OCI-LY7 (cell line): ENCODE measurements around the gene PIK3IP1. TPM values are rescaled to one million over a fixed set of nuclear protein-coding genes. Genes with fewer than 3 reads are reported as not detected.

Experiments
- BruUV-seq: library from RNA; stranded (reverse); fragments of 400-500 nt; replicated peaks from 2 replicates; lab custom pipeline; 2021; lab: Mats Ljungman, UMichigan
- CTCF ChIA-PET: fragments of 300-600 bp; sonication (Branson Sonifier 250); formaldehyde crosslinking; loops from one replicate; lab custom pipeline; 2022; ENCODE audit warnings: antibody characterized with exemption; ENCODE audit not compliant: unreplicated experiment; lab: Charles Lee
- POLR2A ChIA-PET: fragments of 300-600 bp; sonication (Branson Sonifier 250); formaldehyde crosslinking; loops from one replicate; lab custom pipeline; 2022; ENCODE audit warnings: antibody characterized with exemption; lab: Charles Lee
- DNase-seq: peaks from one replicate; pipeline ENCODE4 v3.0.0-alpha.2; 2015; ENCODE audit warnings: low spot score
- H2AFZ ChIP-seq: fragments of 200-600 bp; sonication (generic), shearing (Covaris generic); 2 replicates; pipeline ENCODE4 v1.6.1; 2014; ENCODE audit warnings: mild to moderate bottlenecking, antibody characterized with exemption, low read length, moderate library complexity
- H3K27ac ChIP-seq: fragments of 200-600 bp; sonication (generic); 2 replicates; pipeline ENCODE4 v1.5.1; 2014; ENCODE audit warnings: mixed run types, low read depth, mild to moderate bottlenecking, moderate library complexity, low read length, inconsistent platforms; ENCODE audit not compliant: poor library complexity, severe bottlenecking
- H3K36me3 ChIP-seq: fragments of 200-600 bp; sonication (generic); 2 replicates; pipeline ENCODE4 v1.6.1; 2014; ENCODE audit warnings: mild to moderate bottlenecking, antibody characterized with exemption, low read length, moderate library complexity, mixed read lengths; ENCODE audit not compliant: insufficient read depth
- H3K4me1 ChIP-seq: fragments of 200-600 bp; sonication (generic); 2 replicates; pipeline ENCODE4 v1.5.1; 2014; ENCODE audit warnings: mild to moderate bottlenecking, low read length; ENCODE audit not compliant: insufficient read depth, poor library complexity, severe bottlenecking
- H3K4me2 ChIP-seq: fragments of 200-600 bp; sonication (generic); 2 replicates; pipeline ENCODE4 v1.6.1; 2014; ENCODE audit warnings: mild to moderate bottlenecking, low read length
- H3K4me3 ChIP-seq: fragments of 200-600 bp; sonication (generic); 2 replicates; pipeline ENCODE4 v1.5.1; 2014; ENCODE audit warnings: mild to moderate bottlenecking, low read depth, low read length; ENCODE audit not compliant: poor library complexity, severe bottlenecking
- H3K79me2 ChIP-seq: fragments of 200-600 bp; sonication (generic); 2 replicates; pipeline ENCODE4 v1.6.1; 2016; ENCODE audit warnings: low read depth, mild to moderate bottlenecking, low read length, moderate library complexity, mixed read lengths; ENCODE audit not compliant: insufficient read depth
- H3K9me2 ChIP-seq: fragments of 200-600 bp; sonication (generic); 2 replicates; pipeline ENCODE4 v1.6.1; 2016; ENCODE audit warnings: mild to moderate bottlenecking, low read length, mixed read lengths; ENCODE audit not compliant: insufficient read depth
- H3K9me3 ChIP-seq: fragments of 200-600 bp; sonication (generic); 2 replicates; pipeline ENCODE4 v1.6.1; 2014; ENCODE audit warnings: mild to moderate bottlenecking, mixed run types, low read length, mixed read lengths
- H4K20me1 ChIP-seq: fragments of 200-600 bp; sonication (generic); 2 replicates; pipeline ENCODE4 v1.6.1; 2014; ENCODE audit warnings: mild to moderate bottlenecking, antibody characterized with exemption, low read length, moderate library complexity, mixed read lengths; ENCODE audit not compliant: insufficient read depth
- CTCF ChIP-seq: fragments of 200-600 bp; sonication (generic); conservative IDR thresholded peaks from 2 replicates; pipeline ENCODE4 v1.5.1; 2014; ENCODE audit warnings: mild to moderate bottlenecking, antibody characterized with exemption, low read length, moderate library complexity, mixed read lengths
- EZH2phosphoT487 ChIP-seq: fragments of 200-600 bp; sonication (generic); IDR thresholded peaks from 2 replicates; pipeline ENCODE4 v1.6.1; 2018; ENCODE audit warnings: low read depth, borderline replicate concordance, mild to moderate bottlenecking, mixed run types, antibody characterized with exemption, low read length, moderate library complexity, mixed read lengths
- intact Hi-C: fragments of 100-400 bp; cut with micrococcal nuclease; formaldehyde crosslinking; loops from one replicate; pipeline ENCODE4 v1.10.0; 2022; ENCODE audit not compliant: unreplicated experiment
- total RNA-seq, 2 experiments: library from RNA; depleted of rRNA in 1 of 2; stranded (reverse); fragments of >200 nt in 1 of 2; shearing (Covaris generic) in 1 of 2; gene quantifications; 2 replicates each; pipeline ENCODE4 v1.2.3, GENCODE V29; 2014 to 2022

Gene PIK3IP1
- total RNA-seq, 2 experiments from 2014 or later, result 17.1 to 20.4 TPM

DNA sequence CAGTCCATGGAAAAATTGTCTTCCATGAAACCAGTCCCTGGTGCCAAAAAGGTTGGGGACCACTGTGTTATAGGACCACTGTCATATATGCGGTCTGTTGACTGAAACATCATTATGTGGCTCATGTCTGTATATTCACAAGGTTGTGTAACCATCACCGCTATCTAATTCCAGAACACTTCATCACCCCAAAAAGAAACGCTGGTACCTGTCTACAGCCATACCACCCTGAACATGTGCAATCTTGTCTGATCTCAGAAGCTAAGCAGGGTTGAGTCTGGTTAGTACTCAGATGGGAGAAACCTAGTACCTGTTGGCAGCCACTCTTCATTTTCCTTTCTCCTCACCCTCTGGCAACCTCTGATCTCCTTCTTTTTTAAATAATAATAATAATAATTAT is 12.9 kb upstream of the PIK3IP1 start:
- Histone ChIP-seq H2AFZ (no peak overlapping the region), H3K4me2 (no peak overlapping the region), H4K20me1 (no peaks in the 10 kb centered on the region), H3K27ac (no peak overlapping the region), H3K4me1 (peaks cover 30% of the 10 kb centered on the region), H3K4me3 (no peak overlapping the region), H3K9me2 (no peaks in the 10 kb centered on the region), H3K9me3 (no peaks in the 10 kb centered on the region), H3K36me3 (no peaks in the 10 kb centered on the region; the same call in 1 of the 2 replicates), H3K79me2 (no peaks in the 10 kb centered on the region)
- ChIA-PET CTCF (interaction anchor here (0.6 kb wide), 1 partner anchor 177 kb away, joined by 3 read pairs; no protein-coding TSS in a partner anchor), POLR2A (interaction anchor here (1.4 kb wide), 1 partner anchor 17 kb away, joined by 3 read pairs; no protein-coding TSS in a partner anchor)
- intact Hi-C loops, result no loop called here
- no TSS peak for BruUV-seq
- DNase-seq, result no peak
- TF ChIP-seq EZH2phosphoT487 (no peak), CTCF (no peak)

- no peak overlapping the region for H3K27ac ChIP-seq
- no peak for DNase-seq
- H2AFZ ChIP-seq, result no peak overlapping the region
- TF ChIP-seq EZH2phosphoT487 (no peak), CTCF (no peak)
- H3K9me2 ChIP-seq, result no peaks in the 10 kb centered on the region
- no peaks in the 10 kb centered on the region for H3K36me3 ChIP-seq
- no peaks in the 10 kb centered on the region for H4K20me1 ChIP-seq
- H3K4me2 ChIP-seq, result no peak overlapping the region
- H3K79me2 ChIP-seq, result no peaks in the 10 kb centered on the region
- POLR2A ChIA-PET, result interaction anchor here (3.1 kb wide), 1 partner anchor 13 kb away, joined by 18 read pairs; the partner anchor contains the start of gene PIK3IP1
- CTCF ChIA-PET, result no interaction called here
- BruUV-seq, result no TSS peak
- H3K9me3 ChIP-seq, result no peaks in the 10 kb centered on the region
- H3K4me3 ChIP-seq, result no peak overlapping the region
- peaks cover 17% of the 10 kb centered on the region for H3K4me1 ChIP-seq
- intact Hi-C loops, result no loop called here
Observed at GRCh38 chr22:31302537-31302936, 10.2 kb upstream of the PIK3IP1 start.

- H3K36me3 ChIP-seq, result no peaks in the 10 kb centered on the region
- H3K27ac ChIP-seq, result no peak overlapping the region
- no TSS peak for BruUV-seq
- H4K20me1 ChIP-seq, result no peaks in the 10 kb centered on the region
- ChIA-PET POLR2A (interaction anchor here (0.8 to 3.1 kb wide), 2 partner anchors 12 to 24 kb away, joined by 3 to 18 read pairs; partner anchors contain the start of gene PIK3IP1), CTCF (no interaction called here)
- no peak overlapping the region for H3K4me2 ChIP-seq
- no peak overlapping the region for H2AFZ ChIP-seq
- no peak overlapping the region for H3K4me3 ChIP-seq
- intact Hi-C loops, result no loop called here
- no peaks in the 10 kb centered on the region for H3K79me2 ChIP-seq
- H3K9me3 ChIP-seq, result no peaks in the 10 kb centered on the region
- H3K9me2 ChIP-seq, result no peaks in the 10 kb centered on the region
- no peak for DNase-seq
- TF ChIP-seq CTCF (no peak), EZH2phosphoT487 (no peak)
- H3K4me1 ChIP-seq, result peaks cover 11% of the 10 kb centered on the region
Observed at GRCh38 chr22:31302006-31302405, 9.7 kb upstream of the PIK3IP1 start.
